ENCODE results near the gene XPC.

The XPC gene

DNA sequence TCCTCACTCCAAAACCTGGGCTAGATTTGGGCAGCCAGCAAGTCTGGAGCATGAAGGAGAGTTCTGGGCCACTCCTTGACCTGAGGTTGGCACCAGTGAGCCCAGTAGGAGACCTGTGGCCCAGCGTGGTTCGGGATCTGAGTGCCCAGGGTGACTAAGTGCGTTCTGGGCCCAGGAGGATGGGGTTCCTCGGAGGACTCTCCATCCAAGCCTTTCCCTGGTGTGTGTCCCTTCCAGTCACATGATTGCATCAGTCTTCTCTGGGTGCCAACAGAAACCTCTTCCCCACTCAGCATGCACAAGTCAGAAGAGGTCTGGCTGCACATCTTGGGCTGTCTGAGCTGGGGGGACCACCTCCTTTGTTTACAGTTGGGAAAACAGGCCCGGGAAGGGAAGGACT lies 38.6 kb downstream of the XPC start:
- no peak for DNase-seq (ENCODE audit: low read depth)
- no peak overlapping the region for H3K4me3 ChIP-seq (ENCODE audit: low read depth, low read length)

DNA sequence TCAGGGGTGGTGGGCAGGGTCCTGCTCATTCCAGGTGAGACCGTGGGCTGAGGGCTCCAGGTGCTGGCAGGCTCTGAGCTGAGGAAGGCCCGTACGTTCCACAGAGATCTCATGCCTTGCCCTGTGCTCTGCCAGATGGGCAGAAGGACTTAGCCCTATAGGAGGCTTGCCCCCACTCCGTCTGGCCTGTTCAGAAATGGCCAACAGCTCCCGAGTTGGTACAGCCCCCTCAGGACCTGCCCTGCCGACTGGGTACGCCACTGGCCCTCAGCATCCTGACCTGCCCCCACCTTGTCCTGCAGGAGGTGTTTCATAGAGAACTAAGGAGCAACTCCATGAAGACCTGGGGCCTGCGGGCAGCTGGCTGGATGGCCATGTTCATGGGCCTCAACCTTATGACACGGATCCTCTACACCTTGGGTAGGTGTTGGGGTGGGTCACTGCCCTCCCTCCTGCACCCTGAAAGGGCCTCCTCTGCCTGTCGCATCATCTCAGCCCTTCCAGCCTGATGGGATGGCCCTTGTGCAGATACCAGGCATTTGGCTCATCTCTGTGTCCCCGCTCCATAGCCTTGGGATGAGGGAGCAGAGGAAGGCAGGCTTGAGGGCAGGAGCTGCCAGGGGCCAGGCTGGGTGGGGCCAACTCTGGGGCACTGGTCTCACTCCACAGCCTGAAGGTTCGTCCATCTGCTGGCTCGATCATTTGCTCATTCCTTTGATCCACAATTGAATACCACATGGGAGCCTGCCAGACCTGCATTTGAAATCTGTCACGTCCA lies 39.3 kb downstream of the XPC start:
- no peak for DNase-seq (ENCODE audit: low read depth)
- no peak overlapping the region for H3K4me3 ChIP-seq (ENCODE audit: low read depth, low read length)

DNA sequence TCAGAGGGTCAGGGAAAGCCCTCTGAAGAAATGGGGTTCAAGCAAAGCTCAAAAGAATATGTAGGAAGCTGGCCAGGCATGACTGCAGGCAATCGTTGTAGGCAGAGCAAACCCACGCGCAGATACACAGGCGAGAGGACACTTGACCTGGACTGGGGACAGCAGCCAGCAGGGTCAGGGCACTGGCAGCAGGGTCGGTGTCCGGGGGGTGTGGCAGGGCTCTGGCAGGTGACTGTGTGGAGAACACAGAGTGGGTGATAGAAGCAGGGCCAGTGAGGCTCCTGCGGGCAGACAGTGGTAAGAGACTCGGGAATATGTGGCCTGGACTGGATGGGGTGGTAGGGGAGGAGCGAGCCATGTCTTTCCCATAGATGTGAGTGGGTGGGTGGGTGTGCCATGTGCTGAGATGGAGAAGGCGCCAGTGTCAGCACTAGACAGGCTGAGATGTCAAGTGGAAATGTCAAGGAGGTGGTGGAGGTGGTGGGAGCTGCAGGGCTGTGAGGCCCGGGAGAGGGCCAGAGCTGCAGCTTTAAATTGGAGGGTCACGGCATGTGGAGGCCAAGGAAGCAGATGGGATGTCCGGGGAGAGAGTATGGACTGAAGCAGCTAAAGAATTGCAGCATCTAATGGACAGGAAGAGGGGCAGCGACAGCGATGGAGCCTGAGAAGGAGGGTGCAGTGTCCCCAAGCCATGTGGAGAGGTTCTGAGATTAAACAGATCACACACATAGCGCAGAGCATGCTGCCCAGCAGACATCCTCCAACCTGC lies 40.1 kb downstream of the XPC start:
- DNase-seq (ENCODE audit: low read depth), result no peak
- no peak overlapping the region for H3K4me3 ChIP-seq (ENCODE audit: low read depth, low read length)

DNA sequence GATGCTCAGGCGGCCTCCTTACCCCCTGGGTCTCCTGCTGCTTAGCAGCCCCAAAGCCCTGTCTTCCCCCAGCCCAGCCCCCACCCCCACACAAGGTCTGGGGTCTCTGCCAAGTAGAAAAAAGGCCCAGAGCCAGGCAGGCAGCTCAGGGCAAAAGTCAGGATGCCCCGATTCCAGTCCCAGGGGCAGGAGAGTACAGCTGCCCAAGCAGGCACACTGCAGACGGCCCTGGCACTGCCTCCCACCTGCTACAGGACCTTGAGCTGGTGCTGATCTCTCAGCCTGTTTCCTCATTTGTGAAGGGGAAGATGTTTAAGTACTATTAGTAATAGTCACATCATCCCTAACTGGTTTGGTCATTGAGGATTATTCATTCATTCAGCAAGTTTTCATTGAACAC lies 41.0 kb downstream of the XPC start:
- no peak overlapping the region for H3K4me3 ChIP-seq (ENCODE audit: low read depth, low read length)
- no peak for DNase-seq (ENCODE audit: low read depth)

DNA sequence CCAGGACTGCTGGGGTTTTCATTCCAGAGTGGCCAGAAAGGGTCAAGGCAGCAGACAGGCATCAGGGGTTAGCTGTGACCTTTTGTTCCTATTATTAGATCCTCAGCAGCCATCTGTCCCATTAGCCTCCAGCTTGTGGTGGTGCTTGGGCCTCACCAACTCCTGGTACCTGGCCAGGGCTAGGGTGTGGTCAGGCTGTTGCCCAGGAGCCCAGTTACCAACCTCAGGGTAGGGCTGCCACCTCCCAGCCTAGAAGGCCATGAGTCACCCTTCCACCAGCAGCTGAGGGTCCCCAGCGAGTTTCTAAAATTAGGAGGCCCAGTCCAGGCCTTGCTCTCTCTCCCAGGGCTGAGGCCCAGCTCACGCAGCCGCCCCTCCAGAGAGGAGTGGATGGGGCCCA lies 41.4 kb downstream of the XPC start:
- no peak overlapping the region for H3K4me3 ChIP-seq (ENCODE audit: low read depth, low read length)
- DNase-seq (ENCODE audit: low read depth), result no peak

DNA sequence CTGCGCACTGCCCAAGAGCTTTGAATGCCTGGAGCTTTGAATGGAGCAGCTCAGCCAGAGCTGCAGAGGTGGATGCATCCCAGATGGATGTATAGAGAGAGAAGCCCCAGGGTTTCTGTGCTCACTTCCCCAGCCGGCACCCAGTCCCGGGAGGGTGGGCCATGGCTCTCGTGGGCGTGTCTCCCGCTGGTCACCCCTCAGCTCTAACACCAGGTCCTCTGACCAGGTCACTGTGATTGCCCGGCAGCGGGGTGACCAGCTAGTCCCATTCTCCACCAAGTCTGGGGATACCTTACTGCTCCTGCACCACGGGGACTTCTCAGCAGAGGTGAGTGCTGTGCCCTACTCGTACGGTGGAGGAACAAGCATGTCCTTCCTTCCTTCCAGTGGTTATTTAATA lies 42.8 kb downstream of the XPC start:
- DNase-seq (ENCODE audit: low read depth), result no peak
- no peak overlapping the region for H3K4me3 ChIP-seq (ENCODE audit: low read depth, low read length)

DNA sequence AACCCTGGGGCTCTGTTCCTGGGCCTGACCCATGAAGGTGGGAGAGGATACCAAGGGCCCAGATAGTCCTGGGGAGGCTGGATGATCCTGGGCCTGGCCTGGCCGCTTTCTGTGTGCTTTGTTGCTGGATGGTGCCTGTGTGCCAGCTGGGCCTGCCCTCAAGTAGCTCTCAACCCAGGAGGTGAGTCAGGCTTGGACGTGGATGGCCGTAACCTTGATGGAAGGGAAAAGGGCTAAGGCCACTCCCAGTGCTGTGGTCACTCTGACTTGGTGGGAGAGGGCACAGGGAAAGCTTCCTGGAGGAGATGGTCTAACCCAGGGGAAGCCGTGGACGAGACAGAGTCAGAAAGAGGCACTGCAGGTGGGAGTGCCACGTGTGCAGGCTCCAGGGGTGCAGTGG lies 44.1 kb downstream of the XPC start:
- DNase-seq (ENCODE audit: low read depth), result no peak
- H3K4me3 ChIP-seq (ENCODE audit: low read depth, low read length), result no peak overlapping the region

DNA sequence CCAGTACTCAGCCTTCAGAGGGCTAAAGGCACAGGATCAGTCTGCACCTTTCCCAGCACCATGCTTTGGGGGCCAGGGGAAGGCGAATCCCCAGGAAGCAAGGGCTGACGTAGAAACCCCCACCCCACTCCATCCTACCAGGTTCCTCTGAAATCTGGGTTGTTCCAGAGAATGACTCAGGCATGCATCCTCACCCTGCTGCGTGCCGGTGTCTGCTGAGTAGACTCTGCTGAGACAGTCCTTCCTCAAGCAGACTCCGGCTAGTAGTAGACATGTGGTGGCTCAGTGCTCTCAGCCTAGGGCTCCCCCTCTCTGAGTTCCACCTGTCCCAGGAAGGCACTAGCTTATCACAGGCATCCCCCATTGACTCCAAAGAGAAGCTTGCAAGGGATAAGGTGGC lies 44.5 kb downstream of the XPC start:
- no peak overlapping the region for H3K4me3 ChIP-seq (ENCODE audit: low read depth, low read length)
- DNase-seq (ENCODE audit: low read depth), result no peak

DNA sequence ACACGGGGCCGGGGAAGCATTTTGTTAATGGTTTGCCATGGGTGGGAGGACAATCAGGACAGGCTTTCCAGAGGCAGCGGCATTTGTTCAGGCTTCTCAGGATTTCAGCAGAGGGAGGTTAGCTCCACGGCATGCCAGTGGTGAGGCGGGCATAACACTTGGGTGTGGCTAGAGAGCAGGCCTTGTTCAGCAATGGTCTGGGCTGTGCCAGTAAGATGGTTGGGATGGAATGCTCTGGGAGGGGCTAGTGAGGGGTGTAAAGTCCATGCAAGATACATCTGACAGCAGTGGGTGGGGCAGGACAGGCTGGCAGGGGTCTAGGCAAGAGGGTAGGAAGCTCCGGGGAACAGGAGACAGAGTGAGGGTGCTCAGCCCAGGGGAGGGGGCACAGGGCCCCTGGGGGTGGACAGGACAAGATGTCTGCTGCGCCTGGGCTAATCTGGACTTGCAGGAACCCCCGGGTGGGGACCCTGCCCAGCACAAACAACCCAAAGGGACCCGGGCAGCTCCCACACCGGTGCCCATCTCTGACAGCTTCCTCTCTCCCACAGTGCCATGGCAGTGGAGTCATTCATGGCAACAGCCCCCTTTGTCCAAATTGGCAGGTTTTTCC lies 45.1 kb downstream of the XPC start:
- no peak overlapping the region for H3K4me3 ChIP-seq (ENCODE audit: low read depth, low read length)
- no peak for DNase-seq (ENCODE audit: low read depth)

DNA sequence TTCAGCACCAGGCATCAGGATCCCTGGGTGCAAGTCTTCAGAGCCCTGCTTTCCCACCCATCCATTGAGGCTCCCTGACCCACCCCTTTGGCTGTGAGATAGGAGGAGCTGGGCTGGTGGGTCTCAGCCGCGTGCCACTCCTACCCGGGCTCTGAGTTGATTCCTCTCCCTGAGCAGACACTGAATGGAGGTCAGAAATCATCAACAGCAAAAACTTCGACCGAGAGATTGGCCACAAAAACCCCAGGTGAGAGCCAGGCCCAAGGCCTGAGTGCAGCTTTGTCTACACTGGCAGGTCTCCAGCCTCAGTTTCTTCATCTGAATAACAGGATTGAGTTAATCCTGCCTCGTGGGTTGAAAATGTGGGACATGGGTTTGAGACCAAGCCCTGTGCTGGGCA lies 45.7 kb downstream of the XPC start:
- no peak for DNase-seq (ENCODE audit: low read depth)
- no peak overlapping the region for H3K4me3 ChIP-seq (ENCODE audit: low read depth, low read length)

DNA sequence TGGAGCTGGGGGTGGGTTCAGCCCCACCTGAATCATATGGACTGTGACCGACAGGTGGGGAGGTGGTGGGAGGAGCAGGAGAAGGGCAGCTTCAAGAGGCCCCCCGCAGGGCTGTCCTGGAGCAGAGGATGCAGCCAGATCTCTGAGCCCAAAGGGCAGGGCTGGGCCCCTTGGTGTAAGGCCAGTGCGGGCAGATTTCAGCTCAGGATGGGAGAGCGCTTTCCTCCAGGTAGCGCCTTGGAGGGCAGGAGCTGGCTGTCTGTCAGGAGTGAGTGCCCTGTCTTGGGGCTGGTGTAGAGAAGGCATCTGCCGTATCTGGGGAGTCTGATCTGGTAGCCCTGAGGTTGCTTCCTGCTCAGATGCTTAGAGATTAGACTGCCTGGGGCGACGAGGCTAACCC lies 46.3 kb downstream of the XPC start:
- H3K4me3 ChIP-seq (ENCODE audit: low read depth, low read length), result no peak overlapping the region
- no peak for DNase-seq (ENCODE audit: low read depth)

DNA sequence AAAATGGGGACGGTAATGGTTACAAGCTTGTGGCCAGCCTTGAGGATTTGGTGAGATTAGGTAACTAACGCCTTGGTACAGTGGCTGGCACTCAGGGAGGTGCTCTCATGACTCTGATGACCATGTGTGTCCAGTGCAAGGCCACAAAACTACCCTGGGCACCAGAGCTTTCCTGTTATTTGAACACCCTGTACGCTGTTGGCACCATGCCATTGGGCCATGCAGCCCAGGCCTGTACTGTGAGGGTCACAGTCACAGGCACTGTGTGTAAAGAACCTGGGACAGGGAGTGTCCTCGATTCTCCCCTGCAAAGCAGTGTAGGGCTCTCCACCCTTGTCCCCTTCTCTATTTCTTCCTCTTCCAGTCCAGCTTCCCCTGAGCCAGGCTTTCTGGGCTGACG lies 47.3 kb downstream of the XPC start:
- no peak for DNase-seq (ENCODE audit: low read depth)
- H3K4me3 ChIP-seq (ENCODE audit: low read depth, low read length), result no peak overlapping the region

DNA sequence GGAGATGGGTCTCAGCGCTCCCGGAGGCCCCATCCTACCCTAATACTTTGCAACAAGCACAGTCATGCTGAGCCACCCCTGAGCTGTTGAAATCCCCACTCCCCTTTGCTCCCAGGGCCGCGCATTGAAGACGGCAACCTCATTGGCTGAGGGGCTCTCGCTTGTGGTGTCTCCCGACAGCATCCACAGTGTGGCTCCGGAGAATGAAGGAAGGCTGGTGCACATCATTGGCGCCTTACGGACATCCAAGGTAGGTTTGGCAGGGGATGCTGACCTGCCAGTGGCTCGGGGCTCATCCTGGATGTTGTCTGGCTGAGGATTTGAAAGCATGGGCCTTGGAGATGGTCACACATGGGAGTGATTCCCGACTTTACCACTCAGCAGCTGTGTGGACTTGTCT lies 47.7 kb downstream of the XPC start:
- no peak overlapping the region for H3K4me3 ChIP-seq (ENCODE audit: low read depth, low read length)
- no peak for DNase-seq (ENCODE audit: low read depth)

DNA sequence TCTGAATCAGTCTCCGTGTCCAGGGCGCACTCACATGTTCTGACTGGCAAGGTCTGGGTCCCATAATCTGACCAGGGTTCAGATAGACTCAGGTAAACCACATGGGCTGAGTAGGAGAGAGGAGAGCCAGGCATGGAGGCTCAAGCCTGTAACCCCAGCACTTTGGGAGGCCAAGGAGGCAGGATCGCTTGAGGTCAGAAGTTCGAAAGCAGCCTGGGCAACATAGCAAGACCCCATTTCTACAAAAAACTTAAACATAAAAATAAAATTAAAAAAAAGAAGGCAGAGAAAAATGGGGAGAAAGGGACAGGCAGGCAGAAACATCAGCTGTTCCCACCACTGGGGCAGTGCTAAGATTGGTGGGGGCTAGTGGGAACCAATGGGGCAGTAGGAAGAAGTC lies 48.2 kb downstream of the XPC start:
- no peak for DNase-seq (ENCODE audit: low read depth)
- H3K4me3 ChIP-seq (ENCODE audit: low read depth, low read length), result no peak overlapping the region

DNA sequence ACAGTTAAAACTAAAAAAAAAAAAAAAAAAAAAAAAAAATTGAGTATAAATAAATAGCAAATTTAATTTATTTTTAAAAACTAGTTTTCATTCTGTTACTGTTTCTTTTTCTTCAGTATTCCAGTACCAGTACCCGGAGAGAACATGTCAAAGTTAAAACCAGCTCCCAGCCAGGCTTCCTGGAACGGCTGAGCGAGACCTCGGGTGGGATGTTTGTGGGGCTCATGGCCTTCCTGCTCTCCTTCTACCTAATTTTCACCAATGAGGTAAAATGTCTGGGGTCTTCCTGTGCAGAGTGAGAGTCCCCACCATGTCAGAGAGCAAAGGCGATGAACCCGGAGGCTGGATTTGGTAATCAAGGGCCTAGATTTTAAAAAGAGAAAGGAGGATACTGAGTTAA lies 49.1 kb downstream of the XPC start:
- no peak for DNase-seq (ENCODE audit: low read depth)
- no peak overlapping the region for H3K4me3 ChIP-seq (ENCODE audit: low read depth, low read length)

DNA sequence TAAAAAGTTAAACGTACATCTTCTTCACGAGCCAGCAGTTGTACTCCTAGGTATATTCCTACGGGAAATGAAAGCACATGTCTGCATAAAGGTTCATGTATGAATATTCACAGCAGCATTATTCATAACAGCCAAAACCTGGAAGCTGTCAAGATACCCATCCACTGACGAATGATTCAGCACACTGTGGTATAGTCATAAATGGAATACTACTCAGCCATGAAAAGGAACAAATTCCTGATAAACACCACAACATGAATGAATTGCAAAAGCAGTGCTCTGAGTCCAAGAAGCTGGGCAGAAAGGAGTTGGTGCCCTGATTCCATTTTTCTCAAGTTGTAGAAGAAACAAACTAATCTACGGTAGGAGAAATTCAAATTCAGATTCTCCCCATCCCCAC lies 49.7 kb downstream of the XPC start:
- DNase-seq (ENCODE audit: low read depth), result no peak
- H3K4me3 ChIP-seq (ENCODE audit: low read depth, low read length), result no peak overlapping the region

DNA sequence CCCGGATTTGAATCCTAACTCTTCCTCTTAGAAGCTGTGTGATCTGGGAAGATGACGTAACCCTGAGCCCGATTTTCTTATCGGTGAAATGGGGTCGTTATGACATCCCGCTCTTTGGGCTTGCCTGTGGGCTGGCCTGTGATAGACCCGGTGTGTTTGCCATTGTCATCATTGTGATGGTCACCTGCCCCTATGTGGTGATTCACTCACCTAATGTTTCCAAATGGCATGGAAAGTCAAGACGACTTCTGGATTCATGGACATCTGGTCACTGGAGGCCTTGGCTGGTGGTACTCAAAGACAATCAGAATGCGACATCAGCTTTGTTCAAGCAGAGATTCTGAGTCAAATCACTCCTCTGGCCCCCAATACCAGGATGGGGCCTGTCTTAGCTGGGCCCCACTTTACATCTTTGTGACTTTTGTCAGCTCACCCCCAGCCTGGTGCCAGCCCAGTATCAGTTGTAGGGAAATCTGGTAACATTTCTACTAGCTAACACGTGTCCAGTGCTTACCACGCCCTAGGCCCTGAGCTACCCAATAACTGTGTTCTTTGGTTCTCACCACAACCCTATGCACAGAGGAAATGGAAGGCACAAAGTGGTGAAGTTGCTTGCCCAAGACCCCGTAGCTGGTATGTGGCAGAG lies 50.8 kb downstream of the XPC start:
- DNase-seq (ENCODE audit: low read depth), result no peak
- no peak overlapping the region for H3K4me3 ChIP-seq (ENCODE audit: low read depth, low read length)

DNA sequence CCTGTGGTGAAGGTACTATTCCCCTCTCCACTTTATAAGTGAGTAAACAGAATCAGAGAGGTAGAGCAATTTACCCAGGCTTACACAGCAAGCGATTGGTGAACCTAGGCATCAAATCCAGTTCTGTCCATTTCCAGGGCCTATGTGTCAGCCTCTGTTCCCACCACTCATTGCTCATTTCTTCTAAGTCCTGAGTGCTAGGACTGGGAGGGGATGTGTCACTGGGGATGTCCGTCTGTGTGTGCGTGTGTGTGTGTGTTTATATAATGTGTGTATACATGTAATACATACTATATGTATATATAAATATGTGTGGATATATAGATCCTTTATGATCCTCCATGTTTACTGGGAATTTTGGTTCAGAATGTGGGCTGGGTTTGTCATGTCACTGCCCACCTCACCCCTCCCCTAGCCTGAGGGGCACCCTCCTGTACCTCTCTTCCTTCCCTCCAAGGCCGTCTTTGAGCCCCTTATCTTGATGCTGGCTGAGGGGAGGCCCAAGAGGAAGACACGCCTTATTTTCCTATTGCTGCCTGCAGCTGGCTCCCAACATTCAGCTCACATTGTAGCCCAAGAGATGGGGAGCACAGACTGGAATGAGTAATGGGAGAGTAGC lies 51.4 kb downstream of the XPC start:
- no peak overlapping the region for H3K4me3 ChIP-seq (ENCODE audit: low read depth, low read length)
- no peak for DNase-seq (ENCODE audit: low read depth)

DNA sequence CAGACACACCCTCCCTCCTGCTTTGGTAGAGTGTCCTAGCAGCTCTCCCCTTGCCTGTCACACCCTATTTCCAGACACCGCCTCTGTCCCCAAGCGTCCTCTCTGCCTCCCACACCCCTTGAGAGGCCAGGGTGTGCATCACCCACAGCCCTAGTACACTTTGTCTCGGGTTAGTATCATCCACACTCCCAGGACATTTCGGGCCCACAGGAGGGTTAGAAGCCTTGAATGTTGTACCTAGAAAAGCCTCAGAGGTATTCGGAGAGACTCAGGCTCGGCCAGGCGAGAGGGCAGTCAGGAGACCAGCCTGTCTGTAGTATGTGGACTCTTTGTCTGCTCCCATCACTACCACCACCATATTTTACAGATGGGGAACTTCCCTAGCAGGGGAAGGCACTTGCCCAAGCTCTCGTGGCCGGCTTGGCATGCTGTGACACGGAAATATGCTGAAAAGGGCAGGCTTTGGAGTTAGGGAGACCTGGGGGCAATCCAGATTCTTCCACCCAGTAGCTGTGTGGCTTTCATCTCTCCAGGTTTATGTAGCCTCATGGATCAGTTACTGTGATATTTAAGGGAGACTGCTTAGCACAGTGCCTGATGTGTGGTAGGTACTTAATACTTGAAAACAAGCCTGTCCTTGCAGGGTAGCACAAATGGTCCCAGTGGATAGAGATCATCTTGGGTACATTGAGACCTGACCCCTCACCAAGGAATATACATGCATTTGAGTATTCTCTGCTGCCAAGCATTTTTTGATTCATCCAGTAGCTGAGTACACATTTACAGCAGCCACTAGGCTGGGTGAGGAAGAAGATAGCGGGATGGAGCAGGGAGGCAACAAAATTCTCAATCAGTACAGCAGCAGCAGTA lies 52.1 kb downstream of the XPC start:
- no peak for DNase-seq (ENCODE audit: low read depth)
- H3K4me3 ChIP-seq (ENCODE audit: low read depth, low read length), result peak overlapping the region; percentile 98

All from skeletal muscle cell (primary cell).